Activated T-helper 1 cell treated with anti-CD3 and anti-CD28 coated beads, Interleukin-12 subunit alpha, Interleukin-12 subunit beta, Interleukin-2, Interleukin-4 antibody, amounts not matched to agents 30 ng/mL and 10 ng/mL and 1 ng/mL, durations not matched to agents 14 hours and 24 hours and 36 hours (primary cell): ENCODE measurements around the gene OXCT1. TPM values are rescaled to one million over a fixed set of nuclear protein-coding genes. Genes with fewer than 3 reads are reported as not detected.
"Not testable (repeated sequence)": the region's sequence is repeated elsewhere in the genome, so short reads cannot be mapped to it uniquely, and the experiment has no call there.

Source experiments
- DNase-seq: peaks from one replicate; pipeline ENCODE4 v3.0.0; 2021; ENCODE audit warnings: low spot score
- H3K27ac Mint-ChIP-seq: one replicate; pipeline ENCODE4 v1.8.0; 2021; ENCODE audit warnings: mild to moderate bottlenecking, mixed read lengths
- H3K27me3 Mint-ChIP-seq: one replicate; pipeline ENCODE4 v1.8.0; 2022; ENCODE audit warnings: mild to moderate bottlenecking, moderate library complexity, mixed read lengths; ENCODE audit not compliant: insufficient read depth
- H3K36me3 Mint-ChIP-seq: one replicate; pipeline ENCODE4 v1.8.0; 2021; ENCODE audit warnings: low read depth, mixed read lengths
- H3K4me1 Mint-ChIP-seq: one replicate; pipeline ENCODE4 v1.8.0; 2021; ENCODE audit warnings: low read depth, mixed read lengths
- H3K4me3 Mint-ChIP-seq: one replicate; pipeline ENCODE4 v1.8.0; 2021; ENCODE audit warnings: mild to moderate bottlenecking, moderate library complexity, mixed read lengths
- H3K9me3 Mint-ChIP-seq: one replicate; pipeline ENCODE4 v1.8.0; 2021; ENCODE audit warnings: mixed read lengths
- intact Hi-C: fragments of 100-400 bp; cut with micrococcal nuclease; formaldehyde crosslinking; loops from one replicate; pipeline ENCODE4 v1.15.1; 2024
- total RNA-seq: library from RNA; stranded (reverse); gene quantifications from 2 replicates; pipeline ENCODE4 v1.2.3, GENCODE V29; 2022

OXCT1 gene
- total RNA-seq, 1 donor from 2014 or later = 84.4 TPM

- Mint-ChIP-seq H3K36me3 (peaks cover 18% of the 10 kb centered on the region), H3K4me3 (no peak overlapping the region), H3K9me3 (no peaks in the 10 kb centered on the region), H3K27me3 (no peaks in the 10 kb centered on the region), H3K27ac (no peak overlapping the region), H3K4me1 (peaks cover 10% of the 10 kb centered on the region)
- intact Hi-C loops = loop anchor here (5.0 kb wide), 1 partner anchor 33 kb away; no protein-coding TSS in a partner anchor
- no peak for DNase-seq
Measured at GRCh38 chr5:41840251-41840650, 30.0 kb downstream of the OXCT1 start.

GRCh38 chr5:41837793-41838192 is 32.4 kb downstream of the OXCT1 start:
- H3K4me3 Mint-ChIP-seq = no peak overlapping the region
- H3K36me3 Mint-ChIP-seq = peaks cover 31% of the 10 kb centered on the region
- no peak overlapping the region for H3K27ac Mint-ChIP-seq
- peaks cover 27% of the 10 kb centered on the region for H3K4me1 Mint-ChIP-seq
- DNase-seq = no peak
- no peaks in the 10 kb centered on the region for H3K9me3 Mint-ChIP-seq
- no peaks in the 10 kb centered on the region for H3K27me3 Mint-ChIP-seq
- intact Hi-C loops = no loop called here

- Mint-ChIP-seq H3K4me3 (no peak overlapping the region), H3K36me3 (peaks cover 52% of the 10 kb centered on the region), H3K27me3 (no peaks in the 10 kb centered on the region), H3K4me1 (peaks cover 42% of the 10 kb centered on the region), H3K27ac (no peak overlapping the region), H3K9me3 (no peaks in the 10 kb centered on the region)
- no peak for DNase-seq
- intact Hi-C loops = no loop called here
Measured at GRCh38 chr5:41835645-41836044, 34.6 kb downstream of the OXCT1 start.

- H3K4me1 Mint-ChIP-seq = peaks cover 42% of the 10 kb centered on the region
- H3K27ac Mint-ChIP-seq = no peak overlapping the region
- no peak overlapping the region for H3K4me3 Mint-ChIP-seq
- intact Hi-C loops = no loop called here
- no peaks in the 10 kb centered on the region for H3K9me3 Mint-ChIP-seq
- no peaks in the 10 kb centered on the region for H3K27me3 Mint-ChIP-seq
- no peak for DNase-seq
- peaks cover 46% of the 10 kb centered on the region for H3K36me3 Mint-ChIP-seq
Measured at GRCh38 chr5:41834506-41834905, 35.7 kb downstream of the OXCT1 start.

DNA sequence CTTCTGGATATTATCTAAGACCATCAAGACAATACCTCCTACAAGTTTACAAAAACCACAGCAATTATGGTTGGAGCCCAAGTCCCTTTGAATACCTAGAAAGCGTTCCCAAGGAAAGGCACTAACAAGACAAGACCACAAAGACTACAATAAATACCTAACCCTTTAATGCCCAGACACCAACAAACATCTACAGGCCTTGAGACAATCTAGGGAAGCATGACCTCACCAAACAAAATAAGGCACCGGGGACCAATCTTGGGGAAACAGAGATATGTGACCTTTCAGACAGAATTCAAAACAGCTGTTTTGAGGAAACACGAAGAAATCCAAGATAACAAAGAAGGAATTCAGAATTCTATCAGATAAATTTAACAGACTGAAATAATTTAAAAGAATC is 37.8 kb downstream of the OXCT1 start:
- DNase-seq = no peak
- Mint-ChIP-seq H3K27ac (no peak overlapping the region), H3K27me3 (no peaks in the 10 kb centered on the region), H3K9me3 (no peaks in the 10 kb centered on the region), H3K4me3 (no peak overlapping the region), H3K36me3 (peaks cover 44% of the 10 kb centered on the region), H3K4me1 (peaks cover 42% of the 10 kb centered on the region)
- intact Hi-C loops = no loop called here

DNA sequence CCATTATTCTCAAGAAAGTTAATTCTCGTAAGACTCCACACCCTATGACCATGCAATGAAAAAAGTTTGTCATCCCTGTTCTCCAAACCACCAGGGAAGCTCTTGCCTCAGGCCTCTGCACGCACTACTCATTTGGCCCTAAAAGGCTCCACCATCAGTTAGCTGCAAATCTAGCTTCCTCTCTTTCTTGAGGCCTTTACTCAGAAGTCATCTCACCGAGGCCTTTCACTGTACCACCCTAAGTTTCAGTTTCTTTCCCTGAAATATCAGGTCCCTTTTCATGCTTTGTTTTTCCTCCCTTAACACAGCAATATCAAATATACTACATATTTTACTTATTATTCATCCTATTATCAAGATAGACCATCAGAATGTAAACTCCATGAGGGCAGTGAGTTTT is 39.1 kb downstream of the OXCT1 start:
- H3K9me3 Mint-ChIP-seq = no peaks in the 10 kb centered on the region
- peaks cover 50% of the 10 kb centered on the region for H3K36me3 Mint-ChIP-seq
- peaks cover 38% of the 10 kb centered on the region for H3K4me1 Mint-ChIP-seq
- no peak overlapping the region for H3K4me3 Mint-ChIP-seq
- intact Hi-C loops = no loop called here
- H3K27ac Mint-ChIP-seq = no peak overlapping the region
- DNase-seq = no peak
- H3K27me3 Mint-ChIP-seq = no peaks in the 10 kb centered on the region

GRCh38 chr5:41827792-41828191 is 42.4 kb downstream of the OXCT1 start:
- Mint-ChIP-seq H3K9me3 (no peaks in the 10 kb centered on the region), H3K27me3 (no peaks in the 10 kb centered on the region), H3K36me3 (peaks cover 42% of the 10 kb centered on the region), H3K4me1 (peaks cover 16% of the 10 kb centered on the region), H3K27ac (no peak overlapping the region), H3K4me3 (no peak overlapping the region)
- no peak for DNase-seq
- intact Hi-C loops = no loop called here

DNA sequence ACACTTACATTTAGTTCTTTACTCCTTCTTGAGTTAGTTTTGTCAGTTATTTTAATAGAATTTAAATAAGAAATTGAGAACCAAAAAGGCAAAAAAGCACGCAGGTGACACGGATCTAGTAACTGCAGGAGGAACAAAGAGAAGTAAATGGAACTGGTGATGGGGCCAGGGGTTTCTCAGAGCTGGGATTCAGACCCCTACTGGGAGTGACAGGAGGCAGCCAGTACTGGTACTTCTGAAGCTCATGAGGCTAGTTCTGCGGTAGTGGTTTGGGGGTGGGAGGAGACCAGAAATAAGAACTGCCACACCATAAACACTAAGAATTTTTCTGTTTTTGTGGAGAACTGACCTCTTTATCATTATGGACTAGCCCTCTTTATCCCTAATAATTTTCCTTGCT is 48.2 kb downstream of the OXCT1 start:
- H3K36me3 Mint-ChIP-seq = peaks cover 23% of the 10 kb centered on the region
- no peaks in the 10 kb centered on the region for H3K9me3 Mint-ChIP-seq
- DNase-seq = no peak
- intact Hi-C loops = no loop called here
- no peaks in the 10 kb centered on the region for H3K27me3 Mint-ChIP-seq
- H3K27ac Mint-ChIP-seq = no peak overlapping the region
- H3K4me3 Mint-ChIP-seq = no peak overlapping the region
- no peaks in the 10 kb centered on the region for H3K4me1 Mint-ChIP-seq

DNA sequence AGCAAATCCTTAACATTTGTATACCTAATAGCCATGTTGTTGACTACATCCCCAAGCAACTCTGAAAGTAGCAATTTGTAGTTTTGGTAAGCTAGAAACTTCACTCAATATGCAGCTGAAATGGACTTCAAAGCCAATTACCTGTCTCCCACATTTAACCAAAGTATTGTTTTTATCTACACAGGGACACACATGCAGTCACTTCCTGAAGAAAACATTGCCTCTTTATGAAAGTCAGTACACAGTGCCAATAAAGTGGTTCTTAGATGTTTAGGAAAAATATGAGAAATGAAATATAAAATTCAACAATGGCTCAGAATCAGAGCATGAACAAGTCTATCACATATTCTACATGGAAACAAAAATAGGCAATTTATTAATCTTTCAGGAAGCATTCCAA is 49.2 kb downstream of the OXCT1 start:
- Mint-ChIP-seq H3K4me3 (no peak overlapping the region), H3K9me3 (no peaks in the 10 kb centered on the region), H3K36me3 (peaks cover 15% of the 10 kb centered on the region), H3K27ac (no peak overlapping the region), H3K27me3 (no peaks in the 10 kb centered on the region), H3K4me1 (no peaks in the 10 kb centered on the region)
- no peak for DNase-seq
- intact Hi-C loops = no loop called here

DNA sequence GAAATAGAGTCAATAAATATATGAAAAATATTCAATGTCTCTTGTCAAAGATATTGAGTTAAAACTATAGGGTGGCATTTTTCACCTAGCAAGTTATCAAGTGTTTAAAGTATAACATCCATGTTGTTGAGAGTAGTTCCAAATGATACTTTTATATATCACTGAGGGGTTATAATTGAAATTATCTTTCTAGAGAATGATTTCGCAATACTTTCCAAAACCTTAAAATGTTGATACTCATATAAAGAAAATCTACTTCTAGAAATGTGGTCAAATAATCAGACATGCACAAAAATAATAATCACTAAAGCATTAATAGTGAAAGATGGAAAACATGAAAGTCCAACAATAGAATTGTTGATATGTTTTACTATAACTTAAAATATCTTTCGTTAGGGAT is 50.1 kb downstream of the OXCT1 start:
- Mint-ChIP-seq H3K4me3 (no peak overlapping the region), H3K27ac (no peak overlapping the region), H3K36me3 (peaks cover 12% of the 10 kb centered on the region), H3K9me3 (no peaks in the 10 kb centered on the region), H3K4me1 (no peaks in the 10 kb centered on the region), H3K27me3 (no peaks in the 10 kb centered on the region)
- intact Hi-C loops = no loop called here
- no peak for DNase-seq

DNA sequence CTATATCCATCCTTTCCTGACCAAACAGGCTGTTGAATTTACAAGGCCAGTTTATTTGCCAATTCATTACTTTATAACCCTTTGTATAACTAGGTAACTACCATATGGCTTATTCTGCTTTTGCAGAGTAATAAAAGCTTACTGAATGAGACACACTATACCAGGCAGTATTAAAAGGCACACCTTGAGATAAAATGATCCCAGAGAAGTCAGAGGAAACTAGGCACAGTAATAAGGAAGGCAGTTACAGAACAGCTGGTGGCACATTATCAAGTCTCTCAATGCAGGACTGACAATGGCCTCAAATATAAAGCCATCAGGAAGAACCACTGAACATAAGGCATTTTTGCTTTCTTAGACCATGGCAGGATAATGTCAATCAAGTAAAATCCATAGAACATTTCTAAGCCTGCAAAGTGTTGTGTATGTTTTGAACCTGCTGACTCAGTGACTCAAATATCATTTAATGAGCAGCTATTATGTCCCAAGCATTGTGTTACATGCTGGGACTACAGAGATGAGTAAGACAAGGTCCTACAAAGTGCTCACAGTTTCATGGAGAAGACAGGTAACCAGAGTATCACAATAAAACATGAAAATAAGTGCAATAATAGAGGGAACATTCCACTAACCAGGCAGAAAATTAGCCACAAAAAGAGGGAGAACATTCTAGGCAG is 52.5 kb downstream of the OXCT1 start:
- peaks cover 4% of the 10 kb centered on the region for H3K9me3 Mint-ChIP-seq
- no peak overlapping the region for H3K27ac Mint-ChIP-seq
- H3K27me3 Mint-ChIP-seq = no peaks in the 10 kb centered on the region
- H3K4me1 Mint-ChIP-seq = peaks cover 9% of the 10 kb centered on the region
- H3K36me3 Mint-ChIP-seq = peaks cover 12% of the 10 kb centered on the region
- no peak for DNase-seq
- no peak overlapping the region for H3K4me3 Mint-ChIP-seq
- intact Hi-C loops = no loop called here

- intact Hi-C loops = no loop called here
- Mint-ChIP-seq H3K27ac (no peak overlapping the region), H3K27me3 (no peaks in the 10 kb centered on the region), H3K36me3 (peaks cover 14% of the 10 kb centered on the region), H3K4me3 (no peak overlapping the region), H3K4me1 (peaks cover 23% of the 10 kb centered on the region), H3K9me3 (peaks cover 4% of the 10 kb centered on the region)
- DNase-seq = no peak
Measured at GRCh38 chr5:41815663-41816229, 54.5 kb downstream of the OXCT1 start.

- no peak for DNase-seq
- Mint-ChIP-seq H3K36me3 (peaks cover 14% of the 10 kb centered on the region), H3K4me1 (peaks cover 27% of the 10 kb centered on the region), H3K27me3 (no peaks in the 10 kb centered on the region), H3K9me3 (peaks cover 4% of the 10 kb centered on the region), H3K4me3 (no peak overlapping the region), H3K27ac (no peak overlapping the region)
- intact Hi-C loops = no loop called here
Measured at GRCh38 chr5:41815261-41815660, 55.0 kb downstream of the OXCT1 start.

DNA sequence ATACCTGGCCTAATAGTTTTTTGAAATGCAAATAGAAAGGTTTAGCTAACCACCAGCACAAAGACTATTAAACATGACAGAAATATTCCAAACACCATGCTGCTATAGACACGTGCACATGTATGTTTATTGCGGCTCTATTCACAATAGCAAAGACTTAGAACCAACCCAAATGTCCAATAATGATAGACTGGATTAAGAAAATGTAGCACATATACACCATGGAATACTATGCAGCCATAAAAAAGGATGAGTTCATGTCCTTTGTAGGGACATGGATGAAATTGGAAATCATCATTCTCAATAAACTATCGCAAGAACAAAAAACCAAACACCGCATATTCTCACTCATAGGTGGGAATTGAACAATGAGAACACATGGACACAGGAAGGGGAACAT is 55.9 kb downstream of the OXCT1 start:
- H3K9me3 Mint-ChIP-seq, intact Hi-C loops, H3K4me3 Mint-ChIP-seq, DNase-seq, H3K27me3 Mint-ChIP-seq, H3K27ac Mint-ChIP-seq: not testable (repeated sequence)
- Mint-ChIP-seq H3K4me1 (peaks cover 37% of the 10 kb centered on the region), H3K36me3 (peaks cover 16% of the 10 kb centered on the region)
